ENCODE measurements around the gene LAMA2.

LAMA2 gene

DNA sequence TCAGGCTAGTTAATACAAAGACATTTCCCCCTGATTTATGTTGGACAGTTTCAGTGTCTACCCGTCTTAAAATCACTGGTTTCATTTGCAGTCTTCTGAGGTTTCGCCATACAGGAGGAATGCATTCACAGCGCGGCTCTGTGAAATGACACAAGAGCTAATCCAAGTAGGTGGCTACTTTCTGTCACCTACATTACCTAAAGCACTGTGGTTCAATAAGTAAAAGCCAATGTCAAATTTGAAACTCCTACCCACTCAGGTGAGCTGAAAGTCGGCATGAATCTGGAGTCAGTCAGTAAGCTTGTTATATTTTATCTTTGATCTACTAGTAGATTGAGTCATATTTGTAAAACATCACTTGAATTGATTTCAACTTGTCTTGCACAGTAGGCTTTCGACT, 370.8 kb downstream of the LAMA2 start:
- ChIA-PET POLR2A (no interaction called here), CTCF (interaction anchor here (0.8 to 1.4 kb wide), 2 partner anchors 446 to 1398 kb away, joined by 4 to 5 read pairs; no protein-coding TSS in a partner anchor)
- TF ChIP-seq LEF1 (IDR thresholded peaks at IDR 0.05; ENCODE audit: borderline replicate concordance) (no peak), TARDBP (IDR thresholded peaks at IDR 0.05) (no peak), SUZ12 (IDR thresholded peaks at IDR 0.05) (no peak), FOXA1 (IDR thresholded peaks at IDR 0.05) (no peak), HDGF (IDR thresholded peaks at IDR 0.05; ENCODE audit: borderline replicate concordance) (no peak), CTBP1 (IDR thresholded peaks at IDR 0.05; ENCODE audit: borderline replicate concordance) (no peak), FOXK2 (IDR thresholded peaks at IDR 0.05) (no peak), BHLHE40 (IDR thresholded peaks at IDR 0.05; ENCODE audit: borderline replicate concordance) (no peak), SP1 (IDR thresholded peaks at IDR 0.05) (no peak)
- no peak for DNase-seq (ENCODE audit: extremely low spot score)

DNA sequence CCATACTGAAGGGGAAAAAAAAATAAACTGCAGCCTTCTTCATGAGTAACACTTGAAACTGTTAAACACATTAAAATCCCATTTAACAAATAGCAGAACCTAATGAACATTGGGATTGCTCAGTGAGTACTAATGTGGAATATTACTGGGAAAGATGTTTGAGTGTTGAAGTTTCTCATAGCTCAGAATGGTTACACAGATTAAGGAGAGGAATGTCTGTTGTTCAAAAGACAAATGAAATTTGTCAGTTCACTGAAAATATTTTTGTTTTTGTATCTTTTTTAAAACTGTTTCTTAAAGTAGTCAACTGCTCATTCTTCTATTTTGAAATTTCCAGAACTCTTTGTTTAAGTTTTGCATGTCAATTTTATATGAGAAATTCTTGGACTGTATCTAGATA, 374.3 kb downstream of the LAMA2 start:
- ChIA-PET CTCF (no interaction called here), POLR2A (no interaction called here)
- TF ChIP-seq ARNT (IDR thresholded peaks at IDR 0.05) (no peak), LEF1 (IDR thresholded peaks at IDR 0.05; ENCODE audit: borderline replicate concordance) (no peak), HDGF (IDR thresholded peaks at IDR 0.05; ENCODE audit: borderline replicate concordance) (no peak), SP1 (IDR thresholded peaks at IDR 0.05) (no peak), ZNF384 (IDR thresholded peaks at IDR 0.05) (no peak), TARDBP (IDR thresholded peaks at IDR 0.05) (no peak), FOXA1 (IDR thresholded peaks at IDR 0.05) (no peak), SUZ12 (IDR thresholded peaks at IDR 0.05) (no peak)
- DNase-seq (ENCODE audit: extremely low spot score): no peak

DNA sequence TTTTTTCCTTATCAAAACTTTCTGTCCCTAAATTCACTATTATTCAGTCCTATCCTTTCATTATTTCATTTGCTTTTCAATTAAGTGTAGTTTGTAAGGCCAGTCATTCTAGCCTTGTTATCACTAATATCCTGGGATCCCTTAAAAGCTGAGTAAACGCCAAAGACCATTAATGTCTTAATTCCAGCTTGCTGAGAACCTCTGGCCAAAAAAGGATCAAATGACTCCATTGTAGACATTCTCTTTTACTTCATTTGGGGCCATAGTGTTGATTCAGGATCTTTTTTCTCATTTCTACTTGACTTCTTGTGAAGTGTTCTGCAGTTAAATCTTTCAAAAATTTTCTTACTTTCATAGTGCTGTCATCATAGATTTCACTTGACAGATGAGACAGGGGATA, 379.7 kb downstream of the LAMA2 start:
- no peak for DNase-seq (ENCODE audit: extremely low spot score)
- ChIA-PET POLR2A (no interaction called here), CTCF (no interaction called here)
- no peak for TF ChIP-seq TARDBP (IDR thresholded peaks at IDR 0.05)
- TF ChIP-seq L3MBTL2 (conservative IDR thresholded peaks at IDR 0.05): no peak
- no peak for TF ChIP-seq LEF1 (IDR thresholded peaks at IDR 0.05; ENCODE audit: borderline replicate concordance)
- TF ChIP-seq SP1 (IDR thresholded peaks at IDR 0.05): no peak
- TF ChIP-seq, protein P1, sequence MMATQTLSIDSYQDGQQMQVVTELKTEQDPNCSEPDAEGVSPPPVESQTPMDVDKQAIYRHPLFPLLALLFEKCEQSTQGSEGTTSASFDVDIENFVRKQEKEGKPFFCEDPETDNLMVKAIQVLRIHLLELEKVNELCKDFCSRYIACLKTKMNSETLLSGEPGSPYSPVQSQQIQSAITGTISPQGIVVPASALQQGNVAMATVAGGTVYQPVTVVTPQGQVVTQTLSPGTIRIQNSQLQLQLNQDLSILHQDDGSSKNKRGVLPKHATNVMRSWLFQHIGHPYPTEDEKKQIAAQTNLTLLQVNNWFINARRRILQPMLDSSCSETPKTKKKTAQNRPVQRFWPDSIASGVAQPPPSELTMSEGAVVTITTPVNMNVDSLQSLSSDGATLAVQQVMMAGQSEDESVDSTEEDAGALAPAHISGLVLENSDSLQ (IDR thresholded peaks at IDR 0.05): no peak
- no peak for TF ChIP-seq BHLHE40 (IDR thresholded peaks at IDR 0.05; ENCODE audit: borderline replicate concordance)
- no peak for TF ChIP-seq ARNT (IDR thresholded peaks at IDR 0.05)
- no peak for TF ChIP-seq FOXA1 (IDR thresholded peaks at IDR 0.05)
- TF ChIP-seq NFRKB (IDR thresholded peaks at IDR 0.05): no peak
- no peak for TF ChIP-seq FOXM1 (IDR thresholded peaks at IDR 0.05; ENCODE audit: borderline replicate concordance)
- no peak for TF ChIP-seq FOXK2 (IDR thresholded peaks at IDR 0.05)
- TF ChIP-seq SUZ12 (IDR thresholded peaks at IDR 0.05): no peak
- no peak for TF ChIP-seq HDGF (IDR thresholded peaks at IDR 0.05; ENCODE audit: borderline replicate concordance)
- no peak for TF ChIP-seq ELF4 (IDR thresholded peaks at IDR 0.05)
- TF ChIP-seq ZNF384 (IDR thresholded peaks at IDR 0.05): no peak
- no peak for TF ChIP-seq CTBP1 (IDR thresholded peaks at IDR 0.05; ENCODE audit: borderline replicate concordance)

DNA sequence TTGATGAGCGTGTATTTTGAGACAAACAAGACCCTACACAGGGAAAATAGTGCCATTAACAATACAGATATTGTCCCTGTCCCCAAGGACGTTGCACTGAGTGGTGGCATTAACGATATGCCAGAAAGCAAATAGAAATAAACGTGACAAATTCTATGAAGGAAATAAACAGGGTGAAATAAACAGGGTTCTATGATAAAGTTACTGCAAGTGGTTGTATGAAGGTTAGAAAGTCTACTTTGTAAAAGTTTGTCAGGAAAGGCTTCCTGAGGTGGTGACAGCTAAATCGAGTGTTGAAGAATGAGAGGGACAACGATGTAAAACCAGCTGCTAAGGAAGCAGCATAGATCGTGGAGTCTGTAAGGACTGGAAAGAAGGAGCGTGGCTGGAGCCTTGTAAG, 380.2 kb downstream of the LAMA2 start:
- ChIA-PET CTCF (interaction anchor here (0.5 kb wide), 1 partner anchor 747 kb away, joined by 3 read pairs; no protein-coding TSS in a partner anchor), POLR2A (no interaction called here)
- no peak for DNase-seq (ENCODE audit: extremely low spot score)
- TF ChIP-seq NFRKB (IDR thresholded peaks at IDR 0.05) (no peak), ARNT (IDR thresholded peaks at IDR 0.05) (no peak), SP1 (IDR thresholded peaks at IDR 0.05) (no peak), SUZ12 (IDR thresholded peaks at IDR 0.05) (no peak), HDGF (IDR thresholded peaks at IDR 0.05; ENCODE audit: borderline replicate concordance) (no peak), TARDBP (IDR thresholded peaks at IDR 0.05) (no peak)
- TF ChIP-seq, protein P1 (IDR thresholded peaks at IDR 0.05): no peak

DNA sequence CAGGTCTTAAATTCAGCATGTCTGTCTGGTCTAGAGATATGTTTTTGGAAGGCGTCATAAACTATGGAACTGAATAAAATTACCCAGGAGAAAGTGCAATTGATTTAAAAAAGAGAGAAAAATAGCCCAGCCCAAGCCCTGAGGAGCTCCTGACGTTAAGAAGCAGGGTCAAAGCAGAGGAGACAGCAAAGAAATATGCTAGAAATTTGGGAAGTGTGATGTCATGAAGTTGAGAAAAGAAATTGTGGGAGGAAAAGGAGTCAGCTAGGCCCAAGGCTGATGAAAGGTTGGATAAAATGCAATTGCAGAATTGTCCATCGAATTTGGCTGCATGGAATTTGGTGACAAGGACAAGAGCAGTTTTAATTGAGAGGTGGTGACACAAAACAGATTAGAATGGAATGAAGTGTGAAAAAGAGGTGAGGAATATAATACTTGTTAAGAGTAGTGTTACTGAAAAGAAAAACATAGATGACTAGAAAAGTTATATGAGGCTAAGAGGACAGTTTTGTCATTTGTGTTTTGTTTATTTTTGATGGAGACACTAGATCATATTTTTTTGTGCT, 381.6 kb downstream of the LAMA2 start:
- DNase-seq (ENCODE audit: extremely low spot score): no peak
- TF ChIP-seq ZNF384 (IDR thresholded peaks at IDR 0.05) (no peak), LEF1 (IDR thresholded peaks at IDR 0.05; ENCODE audit: borderline replicate concordance) (no peak), ELF4 (IDR thresholded peaks at IDR 0.05) (no peak), CTBP1 (IDR thresholded peaks at IDR 0.05; ENCODE audit: borderline replicate concordance) (no peak), HDGF (IDR thresholded peaks at IDR 0.05; ENCODE audit: borderline replicate concordance) (no peak), FOXA1 (IDR thresholded peaks at IDR 0.05) (no peak), SP1 (IDR thresholded peaks at IDR 0.05) (no peak), FOXM1 (IDR thresholded peaks at IDR 0.05; ENCODE audit: borderline replicate concordance) (no peak), ARNT (IDR thresholded peaks at IDR 0.05) (no peak), SUZ12 (IDR thresholded peaks at IDR 0.05) (no peak), BHLHE40 (IDR thresholded peaks at IDR 0.05; ENCODE audit: borderline replicate concordance) (no peak), L3MBTL2 (conservative IDR thresholded peaks at IDR 0.05) (no peak), TARDBP (IDR thresholded peaks at IDR 0.05) (no peak), NFRKB (IDR thresholded peaks at IDR 0.05) (no peak), FOXK2 (IDR thresholded peaks at IDR 0.05) (no peak)
- TF ChIP-seq, protein P1 (IDR thresholded peaks at IDR 0.05): no peak
- CTCF ChIA-PET: no interaction called here
- POLR2A ChIA-PET: no interaction called here

DNA sequence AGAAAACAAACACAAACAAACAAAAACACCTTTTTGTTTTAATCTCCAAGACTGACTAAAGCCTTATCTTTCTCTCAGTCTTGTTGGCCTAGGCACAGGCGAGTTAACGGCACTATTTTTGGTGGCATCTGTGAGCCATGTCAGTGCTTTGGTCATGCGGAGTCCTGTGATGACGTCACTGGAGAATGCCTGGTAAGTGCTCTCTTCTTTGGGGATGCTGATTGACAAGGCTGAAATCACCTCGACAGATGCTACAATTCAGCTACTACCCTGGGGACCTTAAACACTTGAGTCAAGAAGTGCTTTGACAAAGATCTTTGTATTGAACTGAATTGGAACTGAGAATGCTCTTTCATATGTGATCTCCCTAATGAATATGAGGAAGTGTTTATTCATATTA, 384.1 kb downstream of the LAMA2 start:
- POLR2A ChIA-PET: no interaction called here
- CTCF ChIA-PET: interaction anchor here (0.7 to 1.0 kb wide), 2 partner anchors 10 to 103 kb away, joined by 4 read pairs; no protein-coding TSS in a partner anchor
- DNase-seq (ENCODE audit: extremely low spot score): no peak
- no peak for TF ChIP-seq LEF1 (IDR thresholded peaks at IDR 0.05; ENCODE audit: borderline replicate concordance)
- TF ChIP-seq, protein P1 (IDR thresholded peaks at IDR 0.05): peak; percentile 19; the same call in 1 of the 2 replicates
